ENCODE data around the gene NCR3LG1. TPM values are rescaled to one million over a fixed set of nuclear protein-coding genes. Genes with fewer than 3 reads are reported as not detected.

The NCR3LG1 gene
- total and polyA plus RNA-seq, 4 donors, result 0.94 to 5.8 (median 2.2) TPM

- Histone ChIP-seq H3K9me3 (ENCODE audit: control insufficient read depth in 4 of 4, insufficient read depth in 3 of 4, low read length in 3 of 4) (no peaks in the 10 kb centered on the region), H3K4me1 (ENCODE audit: control insufficient read depth in 5 of 5, insufficient read depth in 5 of 5, low read length in 5 of 5) (peaks cover 0 to 5% (median 0%) of the 10 kb centered on the region in 5 donors), H3K27ac (ENCODE audit: low read depth in 1 of 2, low read length in 1 of 2) (no peak overlapping the region), H3K36me3 (ENCODE audit: control insufficient read depth in 4 of 4, insufficient read depth in 4 of 4, low read length in 4 of 4) (no peaks in the 10 kb centered on the region), H3K9ac (ENCODE audit: insufficient read depth in 1 of 2, low read length in 2 of 2) (no peak overlapping the region), H3K4me3 (no peak overlapping the region), H3K27me3 (ENCODE audit: control insufficient read depth in 3 of 3, insufficient read depth in 3 of 3, low read length in 2 of 3) (peaks cover 0 to 18% (median 14%) of the 10 kb centered on the region in 3 donors)
- ATAC-seq (ENCODE audit: insufficient read depth, low FRiP score) (no peak), DNase-seq (no peak)
- WGBS, 2 donors, result 91% methylated on average over 1 of the region's 1 CpG
- no peak for TF ChIP-seq CTCF (IDR thresholded peaks at IDR 0.05; ENCODE audit: control extremely low read depth, extremely low read depth)
These were observed 3.9 kb upstream of the NCR3LG1 start for GRCh38 chr11:17347676-17348075.

GRCh38 chr11:17350455-17351171 is 987 bp upstream of the NCR3LG1 start:
- 96 to 98% methylated on average over 7 of the region's 7 CpGs for WGBS, 2 donors
- Histone ChIP-seq H3K4me1 (ENCODE audit: control insufficient read depth in 5 of 5, insufficient read depth in 5 of 5, low read length in 5 of 5) (peaks cover 0 to 15% (median 2%) of the 10 kb centered on the region in 5 donors), H3K27me3 (ENCODE audit: control insufficient read depth in 3 of 3, insufficient read depth in 3 of 3, low read length in 2 of 3) (peaks cover 0 to 27% (median 20%) of the 10 kb centered on the region in 3 donors), H3K9ac (ENCODE audit: insufficient read depth in 1 of 2, low read length in 2 of 2) (no peak overlapping the region), H3K36me3 (ENCODE audit: control insufficient read depth in 4 of 4, insufficient read depth in 4 of 4, low read length in 4 of 4) (no peaks in the 10 kb centered on the region), H3K4me3 (no peak overlapping the region), H3K27ac (ENCODE audit: low read depth in 1 of 2, low read length in 1 of 2) (no peak overlapping the region), H3K9me3 (ENCODE audit: control insufficient read depth in 4 of 4, insufficient read depth in 3 of 4, low read length in 3 of 4) (no peaks in the 10 kb centered on the region)
- no peak for ATAC-seq (ENCODE audit: insufficient read depth, low FRiP score)
- no peak for TF ChIP-seq CTCF (IDR thresholded peaks at IDR 0.05; ENCODE audit: control extremely low read depth, extremely low read depth)
- DNase-seq, result no peak

GRCh38 chr11:17351172-17351509 is 459 bp upstream of the NCR3LG1 start:
- no peak overlapping the region for H3K4me3 ChIP-seq
- 19 to 26% methylated on average over 12 of the region's 12 CpGs for WGBS, 2 donors
- no peaks in the 10 kb centered on the region for H3K36me3 ChIP-seq (ENCODE audit: control insufficient read depth in 4 of 4, insufficient read depth in 4 of 4, low read length in 4 of 4)
- ATAC-seq (ENCODE audit: insufficient read depth, low FRiP score) (no peak), DNase-seq (peak in 1 of 3 donors; percentile 2)
- H3K4me1 ChIP-seq (ENCODE audit: control insufficient read depth in 5 of 5, insufficient read depth in 5 of 5, low read length in 5 of 5), result peaks cover 0 to 15% (median 2%) of the 10 kb centered on the region in 5 donors
- H3K27me3 ChIP-seq (ENCODE audit: control insufficient read depth in 3 of 3, insufficient read depth in 3 of 3, low read length in 2 of 3), result peaks cover 0 to 27% (median 20%) of the 10 kb centered on the region in 3 donors
- no peak overlapping the region for H3K27ac ChIP-seq (ENCODE audit: low read depth in 1 of 2, low read length in 1 of 2)
- no peak overlapping the region for H3K9ac ChIP-seq (ENCODE audit: insufficient read depth in 1 of 2, low read length in 2 of 2)
- TF ChIP-seq CTCF (IDR thresholded peaks at IDR 0.05; ENCODE audit: control extremely low read depth, extremely low read depth), result no peak
- no peaks in the 10 kb centered on the region for H3K9me3 ChIP-seq (ENCODE audit: control insufficient read depth in 4 of 4, insufficient read depth in 3 of 4, low read length in 3 of 4)
